AG09309 (cell line): ENCODE results near the gene GABPB2.

Experiments
- DNase-seq: peaks from one replicate; pipeline ENCODE4 v3.0.0-alpha.2; 2010; ENCODE audit warnings: low read depth
- H3K4me3 ChIP-seq: 2 replicates; pipeline ENCODE4 v1.5.1; 2011; ENCODE audit warnings: mild to moderate bottlenecking, low read depth, low read length, moderate library complexity; ENCODE audit not compliant: control insufficient read depth
- TF ChIP-seq, protein P1 (sequence below): IDR thresholded peaks from 2 replicates; pipeline ENCODE4 v1.5.1; 2011; ENCODE audit warnings: mild to moderate bottlenecking, low read depth, low read length, inconsistent platforms; ENCODE audit not compliant: insufficient read depth, control insufficient read depth; ENCODE audit errors: missing control alignments

The GABPB2 gene

DNA sequence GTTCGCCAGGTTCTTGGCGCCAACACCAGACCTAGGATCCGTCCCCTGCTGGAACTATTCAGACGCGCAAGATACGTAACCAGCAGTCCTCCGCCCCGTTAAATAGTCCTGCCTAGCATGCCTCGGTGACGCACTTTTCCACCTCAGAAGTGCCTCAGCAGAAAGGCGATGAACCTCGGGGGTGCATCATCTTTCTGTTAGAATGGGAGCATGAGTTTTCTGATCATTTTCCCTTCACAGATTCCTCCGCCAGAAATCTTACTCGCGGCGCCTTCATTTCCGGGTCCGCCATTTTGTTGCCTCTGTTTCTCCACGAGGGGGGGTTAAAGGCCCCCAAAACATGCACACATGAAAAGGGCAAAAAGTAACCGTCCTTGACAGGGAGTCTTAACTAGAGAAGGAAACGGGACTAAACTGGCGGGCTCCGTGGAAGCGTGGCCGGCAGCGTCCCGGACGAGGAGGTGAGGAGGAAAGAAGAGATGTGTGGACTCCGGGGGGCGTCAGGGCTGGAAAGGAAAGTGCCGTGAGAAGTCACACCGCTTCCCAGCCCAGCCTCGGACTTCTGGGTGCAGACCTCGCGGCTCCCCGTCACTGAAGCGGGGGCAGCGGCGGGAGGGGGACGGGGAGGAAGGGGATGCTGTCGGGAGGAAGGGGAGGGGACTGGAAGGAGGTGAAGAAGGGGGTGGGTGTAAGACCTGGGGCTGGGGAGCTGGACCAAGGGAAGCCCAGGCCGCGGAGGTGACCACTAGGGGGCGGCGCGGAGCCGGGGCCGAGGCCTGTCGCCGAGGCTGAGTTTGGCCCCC, at the start of gene GABPB2:
GABPB2 (plus strand) TSS at position 288 of the 803 bp plus-strand sequence. CDS start 17,429 bp downstream, outside the sequence.
- DNase-seq = peak; percentile 97

DNA sequence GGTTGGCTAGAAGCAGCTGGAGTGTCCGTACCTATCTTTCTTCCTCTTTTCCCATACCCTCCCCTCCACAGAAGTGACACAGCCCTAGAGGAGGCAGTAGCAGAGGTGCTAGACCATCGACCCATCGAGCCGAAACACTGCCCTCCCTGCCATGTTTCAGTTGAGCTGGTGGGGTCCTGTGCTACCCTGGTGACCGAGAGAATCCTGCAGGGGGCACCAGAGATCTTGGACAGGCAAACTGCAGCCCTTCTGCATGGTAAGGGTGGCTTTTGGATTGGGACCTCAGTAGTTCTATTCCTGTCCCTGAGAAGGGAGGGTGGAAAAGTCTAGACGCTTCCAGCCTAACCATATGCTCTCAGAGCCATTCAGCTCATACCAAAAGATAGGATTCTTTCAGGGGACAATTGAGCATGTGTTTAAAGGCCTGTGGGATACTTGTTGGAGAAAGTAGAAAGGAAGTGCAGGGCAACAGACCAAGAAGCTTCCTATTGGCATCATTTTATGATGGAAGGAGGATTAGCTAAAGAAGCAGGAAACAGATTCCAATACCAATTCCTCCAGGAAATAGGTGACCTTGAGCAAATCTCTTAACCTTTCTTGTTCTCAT, 45.9 kb upstream of the GABPB2 start:
- H3K4me3 ChIP-seq = no peak overlapping the region
- no peak for DNase-seq
- TF ChIP-seq, protein P1, sequence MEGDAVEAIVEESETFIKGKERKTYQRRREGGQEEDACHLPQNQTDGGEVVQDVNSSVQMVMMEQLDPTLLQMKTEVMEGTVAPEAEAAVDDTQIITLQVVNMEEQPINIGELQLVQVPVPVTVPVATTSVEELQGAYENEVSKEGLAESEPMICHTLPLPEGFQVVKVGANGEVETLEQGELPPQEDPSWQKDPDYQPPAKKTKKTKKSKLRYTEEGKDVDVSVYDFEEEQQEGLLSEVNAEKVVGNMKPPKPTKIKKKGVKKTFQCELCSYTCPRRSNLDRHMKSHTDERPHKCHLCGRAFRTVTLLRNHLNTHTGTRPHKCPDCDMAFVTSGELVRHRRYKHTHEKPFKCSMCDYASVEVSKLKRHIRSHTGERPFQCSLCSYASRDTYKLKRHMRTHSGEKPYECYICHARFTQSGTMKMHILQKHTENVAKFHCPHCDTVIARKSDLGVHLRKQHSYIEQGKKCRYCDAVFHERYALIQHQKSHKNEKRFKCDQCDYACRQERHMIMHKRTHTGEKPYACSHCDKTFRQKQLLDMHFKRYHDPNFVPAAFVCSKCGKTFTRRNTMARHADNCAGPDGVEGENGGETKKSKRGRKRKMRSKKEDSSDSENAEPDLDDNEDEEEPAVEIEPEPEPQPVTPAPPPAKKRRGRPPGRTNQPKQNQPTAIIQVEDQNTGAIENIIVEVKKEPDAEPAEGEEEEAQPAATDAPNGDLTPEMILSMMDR = peak; percentile 81

More for the DNA sequence above, at the start of gene GABPB2:
- H3K4me3 ChIP-seq = peak within 1 kb of the TSS; percentile 57
- TF ChIP-seq, protein P1 = peak; percentile 90

DNA sequence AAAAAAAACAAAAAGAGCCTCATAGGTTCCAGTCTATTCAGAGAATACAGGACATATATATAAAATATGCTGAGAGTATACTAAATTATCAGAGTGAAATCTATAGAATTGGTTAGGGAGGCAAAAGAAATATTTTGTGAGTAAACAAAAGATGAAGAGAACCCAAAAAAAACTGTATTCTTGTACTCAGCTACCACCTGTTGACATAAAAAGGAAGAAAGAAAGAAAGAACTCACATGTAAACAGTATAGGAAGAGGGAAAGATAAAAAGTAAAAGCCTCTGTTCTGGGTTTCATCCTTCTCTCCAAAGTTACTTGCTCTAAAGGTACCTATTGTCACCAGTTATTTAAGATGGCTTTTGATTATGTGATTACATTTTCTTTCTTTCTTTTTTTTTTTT, 44.1 kb upstream of the GABPB2 start:
- DNase-seq = no peak
- no peak overlapping the region for H3K4me3 ChIP-seq
- TF ChIP-seq, protein P1 = no peak

DNA sequence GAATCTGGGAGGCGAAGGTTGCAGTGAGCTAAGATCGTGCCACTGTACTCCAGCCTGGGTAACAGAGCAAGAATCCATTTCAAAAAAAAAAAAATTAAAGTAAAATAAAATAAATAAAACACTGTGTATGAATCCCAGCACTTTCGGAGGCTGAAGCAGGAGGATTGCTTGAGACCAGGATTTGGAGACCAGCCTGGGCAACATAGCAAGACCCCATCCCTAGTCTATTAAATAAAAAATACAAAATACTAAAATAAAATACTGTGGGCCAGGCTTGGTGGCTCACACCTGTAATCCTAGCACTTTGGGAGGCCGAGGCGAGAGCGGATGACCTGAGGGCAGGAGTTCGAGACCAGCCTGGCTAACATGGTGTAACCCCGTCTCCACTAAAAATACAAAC, 38.4 kb upstream of the GABPB2 start:
- H3K4me3 ChIP-seq = no peak overlapping the region
- TF ChIP-seq, protein P1 = no peak
- no peak for DNase-seq

DNA sequence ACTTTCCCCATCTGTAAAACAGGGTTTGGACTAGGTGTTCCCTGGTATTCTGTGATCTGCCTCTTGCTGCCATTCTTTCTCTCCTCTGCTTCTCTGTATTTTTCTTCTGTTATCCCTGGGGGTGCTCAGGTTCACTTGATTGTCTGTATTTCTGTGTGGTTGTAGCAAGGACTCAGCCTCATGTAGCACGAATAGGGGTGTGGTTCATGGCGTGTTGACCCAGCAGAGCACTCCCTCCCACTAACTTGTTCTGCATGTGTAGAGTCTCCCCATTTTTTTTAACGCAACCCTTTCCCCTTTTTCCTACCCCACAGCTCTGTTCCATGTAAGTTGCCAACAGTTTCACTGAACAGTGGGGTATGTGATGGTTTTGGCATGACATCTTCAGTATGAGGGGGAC, 35.4 kb upstream of the GABPB2 start:
- H3K4me3 ChIP-seq = no peak overlapping the region
- TF ChIP-seq, protein P1 = no peak
- DNase-seq = no peak

DNA sequence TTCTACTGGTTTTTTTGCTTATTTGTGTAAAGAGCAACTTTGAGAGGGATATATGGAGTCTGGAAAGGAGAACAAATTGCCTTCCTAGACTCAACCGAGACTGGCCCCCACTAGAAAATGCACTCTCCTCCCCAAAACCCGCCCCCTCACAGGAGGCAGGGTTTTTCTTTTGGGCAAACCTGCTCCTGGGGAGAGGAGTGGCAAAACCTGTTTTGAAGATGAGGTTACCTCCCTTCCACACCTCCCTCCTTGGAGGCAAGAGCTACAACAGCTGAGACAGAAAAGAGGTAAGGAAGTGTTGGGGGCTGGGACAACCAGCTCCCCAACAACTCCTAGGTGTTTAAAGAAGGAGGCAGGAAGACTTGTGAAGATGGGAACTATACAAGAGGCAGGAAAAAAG, 34.2 kb upstream of the GABPB2 start, which contains the start of gene BNIPL:
BNIPL (plus strand) TSS at position 231 of the 400 bp plus-strand sequence; CDS start at position 371, 140 bp downstream.
- TF ChIP-seq, protein P1 = no peak

More for the DNA sequence above, 34.2 kb upstream of the GABPB2 start, which contains the start of gene BNIPL:
- no peak within 1 kb of the TSS for H3K4me3 ChIP-seq
- DNase-seq = no peak
